ENCODE results near the gene KCNJ6. TPM values are rescaled to one million over a fixed set of nuclear protein-coding genes. Genes with fewer than 3 reads are reported as not detected.

Gene KCNJ6
- total RNA-seq, 2 donors from 2014 or later = not detected

- no peak for DNase-seq (ENCODE audit: low spot score)
- H3K36me3 ChIP-seq = no peaks in the 10 kb centered on the region
These were observed 29.4 kb downstream of the KCNJ6 start for GRCh38 chr21:37886726-37887299.

GRCh38 chr21:37886120-37886519 lies 30.1 kb downstream of the KCNJ6 start:
- DNase-seq (ENCODE audit: low spot score) = no peak
- Histone ChIP-seq H3K4me3 (no peak overlapping the region), H3K4me1 (no peaks in the 10 kb centered on the region), H3K9me3 (no peaks in the 10 kb centered on the region), H3K27ac (no peak overlapping the region), H3K36me3 (no peaks in the 10 kb centered on the region), H3K27me3 (no peaks in the 10 kb centered on the region)
- TF ChIP-seq, protein P1, sequence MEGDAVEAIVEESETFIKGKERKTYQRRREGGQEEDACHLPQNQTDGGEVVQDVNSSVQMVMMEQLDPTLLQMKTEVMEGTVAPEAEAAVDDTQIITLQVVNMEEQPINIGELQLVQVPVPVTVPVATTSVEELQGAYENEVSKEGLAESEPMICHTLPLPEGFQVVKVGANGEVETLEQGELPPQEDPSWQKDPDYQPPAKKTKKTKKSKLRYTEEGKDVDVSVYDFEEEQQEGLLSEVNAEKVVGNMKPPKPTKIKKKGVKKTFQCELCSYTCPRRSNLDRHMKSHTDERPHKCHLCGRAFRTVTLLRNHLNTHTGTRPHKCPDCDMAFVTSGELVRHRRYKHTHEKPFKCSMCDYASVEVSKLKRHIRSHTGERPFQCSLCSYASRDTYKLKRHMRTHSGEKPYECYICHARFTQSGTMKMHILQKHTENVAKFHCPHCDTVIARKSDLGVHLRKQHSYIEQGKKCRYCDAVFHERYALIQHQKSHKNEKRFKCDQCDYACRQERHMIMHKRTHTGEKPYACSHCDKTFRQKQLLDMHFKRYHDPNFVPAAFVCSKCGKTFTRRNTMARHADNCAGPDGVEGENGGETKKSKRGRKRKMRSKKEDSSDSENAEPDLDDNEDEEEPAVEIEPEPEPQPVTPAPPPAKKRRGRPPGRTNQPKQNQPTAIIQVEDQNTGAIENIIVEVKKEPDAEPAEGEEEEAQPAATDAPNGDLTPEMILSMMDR (IDR thresholded peaks at IDR 0.05) = no peak

More at GRCh38 chr21:37886726-37887299, 29.4 kb downstream of the KCNJ6 start:
- Histone ChIP-seq H3K4me3 (no peak overlapping the region), H3K27ac (no peak overlapping the region), H3K9me3 (no peaks in the 10 kb centered on the region), H3K27me3 (no peaks in the 10 kb centered on the region), H3K4me1 (no peaks in the 10 kb centered on the region)
- TF ChIP-seq, protein P1 (IDR thresholded peaks at IDR 0.05) = no peak

DNA sequence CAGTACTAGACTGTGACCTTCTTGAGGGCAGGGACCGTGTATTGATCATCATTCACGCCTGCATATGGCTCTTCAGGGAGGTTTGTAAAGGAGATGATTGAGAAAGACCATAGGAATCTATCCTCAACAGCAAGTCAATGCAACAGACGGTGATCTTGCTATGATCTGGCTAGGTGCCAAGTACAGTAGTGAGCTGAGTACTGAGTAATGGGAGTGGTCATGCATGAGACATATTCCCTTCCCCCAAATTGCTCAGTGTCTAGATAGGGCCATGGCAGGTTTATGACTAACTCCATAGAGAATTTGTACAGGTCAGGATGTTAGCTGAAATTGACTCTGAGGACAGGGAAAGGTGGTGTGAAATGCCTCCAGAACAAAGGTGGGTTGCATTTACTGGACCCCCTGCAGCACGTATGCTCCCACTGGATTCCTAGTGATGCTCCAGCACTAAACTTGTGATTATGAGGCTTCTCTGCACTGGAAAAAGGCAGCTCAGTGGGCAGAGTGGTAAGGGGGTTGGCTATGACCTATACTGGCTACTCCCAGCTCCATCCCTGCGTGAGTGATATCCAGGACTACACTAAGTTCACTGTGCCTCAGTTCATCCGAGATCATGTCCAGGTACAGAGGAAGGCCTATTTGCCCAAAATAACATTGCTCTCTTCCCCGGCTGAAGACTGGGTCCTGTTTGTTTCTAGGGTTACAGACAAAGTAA lies 37.2 kb downstream of the KCNJ6 start:
- H3K27ac ChIP-seq = no peak overlapping the region
- no peak overlapping the region for H3K4me3 ChIP-seq
- H3K9me3 ChIP-seq = no peaks in the 10 kb centered on the region
- no peaks in the 10 kb centered on the region for H3K4me1 ChIP-seq
- DNase-seq (ENCODE audit: low spot score) = no peak
- no peaks in the 10 kb centered on the region for H3K36me3 ChIP-seq
- no peaks in the 10 kb centered on the region for H3K27me3 ChIP-seq
- TF ChIP-seq, protein P1 (IDR thresholded peaks at IDR 0.05) = no peak

DNA sequence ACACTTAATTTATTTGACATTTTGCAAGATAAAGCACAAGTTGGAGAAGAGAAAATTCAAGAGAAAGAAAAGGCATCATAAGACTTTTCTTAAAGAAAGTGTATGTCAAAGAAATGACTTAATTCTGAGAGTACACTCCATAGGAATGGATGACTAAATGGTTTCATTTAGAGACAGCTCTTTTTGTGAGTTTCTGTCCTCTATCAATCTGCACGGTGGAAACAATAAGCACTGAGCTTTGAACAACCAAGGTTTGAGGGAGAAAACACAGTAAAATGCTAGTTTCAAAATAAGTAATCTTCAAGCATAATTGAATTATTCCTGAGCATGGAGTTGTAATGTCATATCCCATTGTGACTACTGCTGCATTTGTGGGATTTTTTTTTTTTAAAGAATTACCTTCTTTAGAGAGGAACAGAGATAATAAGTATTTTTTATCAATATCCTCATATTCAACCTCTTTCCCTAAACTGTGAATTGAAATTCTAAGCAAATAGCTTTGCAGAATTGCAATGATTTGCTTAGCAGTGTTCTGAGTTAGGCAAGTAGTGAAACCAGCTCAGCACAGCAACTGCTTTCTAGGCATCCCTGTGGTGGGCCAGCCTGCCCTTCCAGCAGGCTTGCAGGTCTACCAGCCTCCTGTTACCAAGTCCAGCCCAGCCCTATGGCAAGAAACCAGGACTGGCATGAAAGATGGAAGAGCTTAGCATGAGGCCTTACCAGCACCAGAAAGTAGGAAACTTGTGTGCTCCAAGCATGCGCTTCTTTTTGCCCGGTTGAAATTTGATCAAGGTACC lies 38.2 kb downstream of the KCNJ6 start:
- no peak overlapping the region for H3K4me3 ChIP-seq
- no peaks in the 10 kb centered on the region for H3K36me3 ChIP-seq
- DNase-seq (ENCODE audit: low spot score) = no peak
- H3K27ac ChIP-seq = no peak overlapping the region
- H3K4me1 ChIP-seq = no peaks in the 10 kb centered on the region
- no peaks in the 10 kb centered on the region for H3K27me3 ChIP-seq
- TF ChIP-seq, protein P1 (IDR thresholded peaks at IDR 0.05) = no peak
- no peaks in the 10 kb centered on the region for H3K9me3 ChIP-seq

DNA sequence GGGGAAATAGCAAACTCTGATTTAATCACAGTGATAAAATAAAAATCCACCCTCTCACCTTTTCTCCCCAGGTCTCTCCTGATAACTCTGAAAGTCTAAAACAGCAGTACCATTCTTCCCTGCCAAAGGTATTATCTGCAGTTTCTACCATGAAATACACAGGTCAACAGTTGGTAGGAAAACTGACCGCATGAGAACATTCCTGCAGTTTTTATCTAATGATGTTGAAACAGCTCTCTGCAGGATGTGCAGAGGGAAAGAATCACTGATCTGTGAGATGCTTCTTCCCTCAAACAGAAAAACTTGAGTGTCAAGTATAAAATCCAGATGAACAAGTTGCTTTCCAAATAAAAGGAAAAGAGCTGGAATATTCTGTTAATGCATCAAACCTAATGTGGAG lies 39.1 kb downstream of the KCNJ6 start:
- no peak for DNase-seq (ENCODE audit: low spot score)
- no peaks in the 10 kb centered on the region for H3K36me3 ChIP-seq
- H3K4me3 ChIP-seq = no peak overlapping the region
- TF ChIP-seq, protein P1 (IDR thresholded peaks at IDR 0.05) = no peak
- H3K4me1 ChIP-seq = no peaks in the 10 kb centered on the region
- no peak overlapping the region for H3K27ac ChIP-seq
- H3K27me3 ChIP-seq = no peaks in the 10 kb centered on the region
- H3K9me3 ChIP-seq = no peaks in the 10 kb centered on the region

Data from right atrium auricular region (tissue), 2 donors.